ENCODE measurements around the gene GSTO1. TPM values are rescaled to one million over a fixed set of nuclear protein-coding genes. Genes with fewer than 3 reads are reported as not detected.

GSTO1 gene
- total RNA-seq, 1 donor from 2014 or later, result 106 TPM

DNA sequence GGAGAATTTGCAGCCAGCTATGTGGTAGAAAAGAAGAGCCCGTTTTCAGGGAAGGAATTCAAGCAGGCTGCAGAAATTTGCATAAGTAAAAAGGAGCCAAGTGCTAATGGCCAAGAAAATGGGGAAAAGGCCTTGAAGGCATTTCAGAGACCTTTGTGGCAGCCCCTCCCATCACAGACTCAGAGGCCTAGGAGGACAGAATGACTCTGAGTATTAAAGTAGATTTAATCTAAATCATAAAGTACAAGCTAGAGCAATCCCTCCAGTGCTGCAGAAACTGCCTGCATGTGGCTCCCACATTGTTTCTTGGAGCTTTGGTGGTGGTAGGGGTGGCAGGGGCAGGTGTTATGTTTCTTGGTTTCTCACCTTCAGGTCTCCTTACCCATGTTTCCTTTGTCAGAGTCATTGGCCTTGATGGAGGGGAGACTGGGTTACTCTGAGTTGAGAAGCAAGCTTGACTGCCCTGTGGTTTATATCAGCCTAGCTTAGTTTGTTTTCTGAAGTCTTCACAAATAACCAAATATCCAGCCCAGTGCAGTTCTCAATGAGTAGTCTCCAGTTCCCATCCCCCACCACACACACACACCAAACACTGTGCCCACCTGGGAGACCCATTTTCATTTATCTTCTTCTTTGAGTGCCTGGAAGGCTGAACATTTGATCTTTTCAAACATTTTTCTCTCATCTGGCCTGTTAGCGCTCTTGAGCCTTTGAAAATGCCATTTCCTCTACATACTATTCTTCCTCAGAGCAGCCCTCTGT lies 49.1 kb downstream of the GSTO1 start:
- peak; percentile 35 for DNase-seq (ENCODE audit: low spot score)

DNA sequence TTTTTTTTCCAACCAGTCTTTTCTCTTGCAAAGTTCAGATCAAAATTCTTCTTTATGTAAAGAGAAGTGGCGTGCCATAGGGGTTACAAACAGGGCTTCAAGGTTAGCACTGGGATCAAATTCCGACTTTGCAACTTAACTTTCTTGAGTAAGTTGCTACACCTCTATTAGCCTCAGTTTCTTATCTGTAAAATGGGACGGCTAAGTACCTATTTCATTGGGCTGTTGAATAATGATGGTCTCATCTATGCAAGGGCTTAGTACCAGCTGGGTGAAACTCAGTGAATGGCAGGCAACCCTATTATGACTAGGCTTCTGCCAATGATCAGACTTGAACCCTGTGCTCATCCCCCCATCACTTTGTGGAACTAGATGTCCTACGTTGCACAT lies 49.7 kb downstream of the GSTO1 start:
- no peak for DNase-seq (ENCODE audit: low spot score)

DNA sequence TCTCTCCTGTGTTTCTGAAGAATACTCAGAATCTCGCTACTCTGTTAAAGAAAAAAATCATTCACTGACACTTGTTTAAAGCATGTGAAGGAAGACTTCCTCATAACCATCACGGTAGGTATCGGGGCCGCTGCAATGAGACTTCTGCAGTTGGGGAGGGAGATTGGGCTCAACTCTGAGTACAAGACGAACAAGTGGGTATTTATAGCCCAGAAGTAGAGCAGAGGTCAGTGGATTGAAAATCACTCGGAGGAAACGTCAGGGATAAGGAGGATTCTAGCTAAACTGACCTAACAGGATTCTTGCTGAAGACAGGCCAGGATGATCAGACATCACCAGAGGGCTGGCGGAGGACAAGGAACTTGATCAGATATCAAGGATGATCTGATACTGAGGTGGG lies 50.2 kb downstream of the GSTO1 start:
- peak; percentile 37 for DNase-seq (ENCODE audit: low spot score)

DNA sequence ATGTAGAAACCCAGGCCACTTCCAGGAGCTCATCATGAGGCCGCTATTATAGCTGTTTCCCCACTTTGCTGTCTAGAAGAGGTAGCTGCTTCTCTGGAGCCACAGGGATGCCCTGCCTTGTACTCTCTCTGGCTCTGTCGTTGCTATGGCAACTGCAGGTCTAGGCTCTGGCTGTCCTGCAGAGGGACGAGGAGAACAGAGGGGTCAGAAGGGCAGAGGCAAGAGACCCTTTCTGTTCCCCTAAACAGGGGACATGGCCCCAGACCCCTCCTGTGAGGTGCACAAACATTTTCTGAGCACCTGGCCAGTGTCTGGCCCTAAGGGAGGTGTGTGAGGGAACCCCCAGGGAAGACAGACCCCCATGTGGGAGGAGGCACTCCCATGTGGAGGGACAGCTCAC lies 52.2 kb downstream of the GSTO1 start:
- peak; percentile 45 for DNase-seq (ENCODE audit: low spot score)

- DNase-seq (ENCODE audit: low spot score), result peak; percentile 51
Observed at GRCh38 chr10:104307576-104308438, 53.1 kb downstream of the GSTO1 start.

GRCh38 chr10:104308439-104308903 lies 53.8 kb downstream of the GSTO1 start:
- DNase-seq (ENCODE audit: low spot score), result no peak

DNA sequence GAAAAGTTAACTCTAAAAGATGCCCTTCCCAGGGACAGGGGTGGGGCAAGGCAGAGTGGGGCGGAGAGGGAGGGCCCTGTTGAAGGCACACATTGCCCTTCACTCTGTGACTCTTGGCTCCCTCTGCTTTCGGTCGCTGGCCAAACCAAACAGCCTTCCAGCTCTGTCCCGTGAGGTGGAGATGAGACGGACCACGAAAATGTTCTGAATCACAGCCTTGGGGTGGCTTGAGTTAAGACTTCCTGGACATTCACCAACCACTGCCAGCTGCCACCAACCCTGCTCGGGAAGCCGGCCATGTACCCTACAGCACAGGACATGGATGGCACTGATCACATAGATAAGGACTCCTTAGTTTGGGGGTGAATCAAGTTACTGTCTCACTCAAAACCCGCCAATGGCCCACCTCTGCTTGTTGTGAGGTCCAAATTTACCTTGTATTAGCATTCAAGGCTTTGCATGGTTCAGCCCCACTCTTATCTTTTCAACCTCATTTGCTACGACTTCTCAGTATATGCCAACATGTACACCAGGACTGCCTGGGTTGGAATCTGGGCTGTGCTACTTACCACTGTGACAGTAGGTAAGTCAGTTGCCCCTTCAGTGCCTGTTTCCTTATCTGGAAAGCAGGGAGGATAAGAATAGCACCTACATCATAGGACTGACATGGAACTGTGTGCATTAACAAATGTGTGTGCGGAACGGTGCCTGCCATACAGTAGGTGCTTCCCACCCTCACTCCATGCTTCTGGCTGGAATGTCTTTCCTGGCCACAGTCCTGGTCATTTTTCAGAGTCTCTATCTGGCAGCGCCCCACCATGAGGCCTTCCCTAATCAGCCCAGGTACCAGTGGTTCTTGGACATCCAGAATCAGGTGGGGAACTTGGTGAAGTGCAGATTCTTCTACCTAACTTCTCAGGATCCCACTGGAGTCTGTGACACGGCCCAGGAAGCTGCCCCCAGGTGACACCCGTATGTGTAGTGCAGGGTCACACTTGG lies 55.6 kb downstream of the GSTO1 start:
- DNase-seq (ENCODE audit: low spot score), result peak; percentile 90

- peak; percentile 62 for DNase-seq (ENCODE audit: low spot score)
Observed at GRCh38 chr10:104311184-104311720, 56.6 kb downstream of the GSTO1 start.

GRCh38 chr10:104314591-104315485 lies 60.1 kb downstream of the GSTO1 start:
- no peak for DNase-seq (ENCODE audit: low spot score)

GRCh38 chr10:104315486-104315921 lies 60.8 kb downstream of the GSTO1 start:
- DNase-seq (ENCODE audit: low spot score), result no peak

- no peak for DNase-seq (ENCODE audit: low spot score)
Observed at GRCh38 chr10:104316321-104317099, 61.8 kb downstream of the GSTO1 start.

Small RNA genes lying within 50 kb of the gene (microRNA-seq; reads per million reads assigned to microRNA genes)
- gene MIR4482 (ENCODE audit: borderline number of aligned reads) (not detected), gene MIR609 (ENCODE audit: borderline number of aligned reads) (not detected)

Other genes with a start within 250 kb of the GSTO1 start
- gene COL17A1, start 169.0 kb upstream of the GSTO1 start, total RNA-seq, result 0.19 TPM
- 6.1 TPM for gene SFR1, start 132.7 kb upstream of the GSTO1 start, total RNA-seq
- gene CFAP43, start 22.5 kb upstream of the GSTO1 start, total RNA-seq, result 0.06 TPM
- gene GSTO2, start 14.3 kb downstream of the GSTO1 start, total RNA-seq, result 0.45 TPM
- gene ITPRIP, start 83.6 kb downstream of the GSTO1 start, total RNA-seq, result 48.3 TPM
- 0.64 TPM for gene CFAP58, start 98.9 kb downstream of the GSTO1 start, total RNA-seq